Dedifferentiated amniotic fluid mesenchymal stem cell (primary cell): ENCODE data around the gene FAM9B.
A peak's percentile ranks its signal among the peaks of the same experiment; 100 is the strongest.
"Not testable (repeated sequence)": the region's sequence is repeated elsewhere in the genome, so short reads cannot be mapped to it uniquely, and the experiment has no call there.

Experiments used
- DNase-seq: peaks from one replicate; pipeline ENCODE4 v3.0.0-alpha.2; 2016; ENCODE audit errors: extremely low spot score

Gene FAM9B

GRCh38 chrX:9033989-9034388 is at the start of gene FAM9B:
TSS of gene FAM9B (minus strand) at chrX:9034127. CDS start at chrX:9032986, 1,141 bp downstream.
- no peak for DNase-seq

- no peak for DNase-seq
Measured at GRCh38 chrX:9081271-9081670, 47.3 kb upstream of the FAM9B start.

- no peak for DNase-seq
Measured at GRCh38 chrX:9074326-9074725, 40.4 kb upstream of the FAM9B start.

GRCh38 chrX:9072281-9072680 is 38.4 kb upstream of the FAM9B start:
- no peak for DNase-seq

- DNase-seq: no peak
Measured at GRCh38 chrX:9071031-9071650, 37.2 kb upstream of the FAM9B start.

- no peak for DNase-seq
Measured at GRCh38 chrX:9069573-9069972, 35.6 kb upstream of the FAM9B start.

- DNase-seq: no peak
Measured at GRCh38 chrX:9064694-9065093, 30.8 kb upstream of the FAM9B start.

- no peak for DNase-seq
Measured at GRCh38 chrX:9062641-9063040, 28.7 kb upstream of the FAM9B start.

GRCh38 chrX:9055354-9055753 is 21.4 kb upstream of the FAM9B start:
- no peak for DNase-seq

GRCh38 chrX:9052081-9052480 is 18.2 kb upstream of the FAM9B start:
- DNase-seq: no peak

GRCh38 chrX:9050331-9050730 is 16.4 kb upstream of the FAM9B start:
- no peak for DNase-seq

- no peak for DNase-seq
Measured at GRCh38 chrX:9048801-9049200, 14.9 kb upstream of the FAM9B start.

GRCh38 chrX:9038244-9038643 is 4.3 kb upstream of the FAM9B start:
- DNase-seq: no peak

GRCh38 chrX:9037296-9037695 is 3.4 kb upstream of the FAM9B start:
- no peak for DNase-seq

- DNase-seq: no peak
Measured at GRCh38 chrX:9033586-9033985, 341 bp downstream of the FAM9B start.

- DNase-seq: no peak
Measured at GRCh38 chrX:9033179-9033578, 748 bp downstream of the FAM9B start.

GRCh38 chrX:9023293-9023692 is 10.6 kb downstream of the FAM9B start:
- DNase-seq: no peak

- DNase-seq: no peak
Measured at GRCh38 chrX:9019151-9019550, 14.8 kb downstream of the FAM9B start.

- not testable (repeated sequence) for DNase-seq
Measured at GRCh38 chrX:9018332-9018731, 15.6 kb downstream of the FAM9B start.

- DNase-seq: no peak
Measured at GRCh38 chrX:9003041-9003440, 30.9 kb downstream of the FAM9B start.

- peak; percentile 56 for DNase-seq
Measured at GRCh38 chrX:8988446-8988845, 45.5 kb downstream of the FAM9B start.

GRCh38 chrX:8987672-8988250 is 46.2 kb downstream of the FAM9B start:
- no peak for DNase-seq

- no peak for DNase-seq
Measured at GRCh38 chrX:8984231-8984630, 49.7 kb downstream of the FAM9B start.

- DNase-seq: no peak
Measured at GRCh38 chrX:8981723-8982122, 52.2 kb downstream of the FAM9B start.
